T-helper 2 cell (primary cell): ENCODE data around the gene GINS3.

Experiments used
- DNase-seq, 5 experiments: peaks; one replicate each; pipeline versions ENCODE4 v3.0.0 to v3.0.0-alpha.2; 2012 to 2022

The GINS3 gene

GRCh38 chr16:58426966-58427365 lies 34.7 kb downstream of the GINS3 start:
- DNase-seq = no peak

DNA sequence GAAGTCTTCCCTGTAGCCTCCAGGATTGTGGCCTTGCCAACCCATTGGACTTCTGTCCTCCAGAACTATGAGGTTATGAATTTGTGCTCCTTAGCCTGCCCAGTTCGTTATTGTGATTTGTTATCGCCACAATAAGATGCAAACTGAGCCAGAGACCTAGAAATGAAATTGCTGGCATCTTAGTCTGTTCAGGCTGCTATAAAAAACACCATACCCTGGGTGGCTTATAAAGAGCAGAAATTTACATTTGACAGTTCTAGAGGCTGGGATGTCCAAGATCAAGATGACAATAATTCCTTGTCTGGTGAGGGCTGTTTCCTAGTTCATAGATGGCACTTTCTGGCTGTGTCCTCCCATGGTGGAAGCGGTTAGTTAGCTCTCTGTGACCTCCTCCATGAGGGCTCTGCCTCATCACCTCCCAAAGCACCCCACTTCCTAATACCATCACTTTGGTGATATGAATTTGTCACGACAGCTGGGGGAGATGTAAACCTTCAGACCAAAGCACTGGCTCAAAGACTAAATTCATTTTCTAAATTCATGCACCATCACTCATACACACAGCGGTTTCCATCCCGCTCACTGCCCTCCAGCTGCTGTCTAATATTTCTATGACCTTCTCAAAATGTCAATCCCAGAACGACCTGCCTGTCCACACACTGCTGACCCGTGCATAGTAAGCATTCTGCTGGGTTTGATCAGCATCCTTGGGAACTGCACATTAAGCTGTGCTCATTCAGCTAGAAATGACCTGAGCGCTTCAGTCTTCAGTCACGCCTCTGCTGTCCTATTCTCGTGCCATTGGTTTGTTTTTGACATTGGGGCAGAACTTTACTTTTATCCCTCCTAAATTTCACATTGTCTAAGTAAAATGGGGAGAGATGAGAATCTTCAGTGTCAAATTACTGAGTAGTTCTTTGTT lies 36.6 kb downstream of the GINS3 start:
- DNase-seq = no peak

DNA sequence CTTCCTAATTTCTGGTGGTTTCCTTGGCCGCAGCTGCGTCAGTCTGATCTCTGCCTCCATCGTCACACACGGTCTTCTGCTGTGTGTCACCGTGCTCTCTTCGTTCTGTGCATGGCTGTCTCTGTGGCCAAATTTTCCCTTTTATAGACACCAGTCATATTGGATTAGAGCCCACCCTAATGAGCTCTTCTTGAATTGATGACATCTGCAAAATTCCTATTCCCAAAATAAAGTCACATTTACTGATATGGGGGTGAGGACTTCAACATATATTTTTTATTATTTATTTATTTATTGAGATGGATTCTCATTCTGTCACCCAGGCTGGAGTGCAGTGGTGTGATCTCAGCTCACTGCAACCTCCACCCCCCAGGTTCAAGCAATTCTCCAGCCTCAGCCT lies 38.4 kb downstream of the GINS3 start:
- DNase-seq = no peak

DNA sequence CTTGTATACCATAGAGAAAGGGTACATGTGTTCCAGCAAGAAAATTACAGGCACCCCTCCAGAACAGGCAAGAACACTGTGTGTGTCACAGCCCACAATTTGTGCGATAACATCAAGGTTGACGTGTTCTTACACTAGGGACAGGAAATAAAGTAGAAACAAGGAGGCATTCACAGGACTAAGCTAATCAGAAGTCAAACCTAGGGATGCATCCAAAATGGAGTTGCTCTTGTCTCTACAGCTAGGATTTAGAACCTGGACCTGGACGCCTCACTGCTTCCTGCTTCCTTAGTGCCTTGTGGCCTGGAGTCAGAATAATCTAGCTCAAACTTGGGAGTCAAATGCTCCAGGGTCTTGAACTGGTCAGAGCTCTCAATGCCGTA lies 41.3 kb downstream of the GINS3 start:
- peak in 1 of 5 experiments; percentile 71 for DNase-seq

GRCh38 chr16:58435779-58436178 lies 43.5 kb downstream of the GINS3 start:
- no peak for DNase-seq

DNA sequence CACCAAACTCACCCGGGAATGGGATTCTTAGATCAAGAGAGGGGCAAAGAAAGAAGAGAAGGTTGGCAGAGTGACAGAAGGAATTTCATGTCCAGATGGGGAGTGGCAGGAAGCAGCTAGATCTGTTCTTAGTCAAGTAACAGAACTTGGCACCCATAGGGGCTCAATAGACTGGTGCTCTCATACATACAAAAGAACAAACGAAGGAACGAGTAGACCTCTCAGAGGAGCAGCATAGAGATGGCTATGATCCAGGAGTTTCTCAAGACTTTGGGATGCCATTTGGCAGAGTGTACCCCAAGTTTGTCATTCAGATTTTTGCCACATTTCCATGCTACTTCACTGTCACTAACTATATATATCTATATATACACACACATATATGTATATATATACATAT lies 47.9 kb downstream of the GINS3 start:
- DNase-seq = no peak

DNA sequence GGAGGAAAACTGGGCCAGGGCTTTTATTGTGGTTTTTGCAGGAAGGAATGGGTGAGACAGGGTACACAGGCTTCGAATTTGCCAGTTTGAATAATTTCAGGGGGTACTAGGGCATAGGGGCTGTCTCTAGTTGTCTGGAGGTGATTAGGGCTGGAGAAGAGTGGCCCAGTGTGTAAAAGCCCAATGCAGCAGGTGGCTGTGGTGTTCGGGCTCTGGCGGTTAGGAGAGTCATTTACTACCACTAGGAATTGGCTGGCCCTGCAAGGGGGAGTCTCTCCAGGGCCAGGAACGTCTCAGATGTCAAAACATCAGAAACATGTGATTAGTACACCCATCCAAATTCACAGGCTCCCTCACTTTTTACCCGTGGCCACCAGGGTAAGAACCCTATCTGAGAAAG lies 50.3 kb downstream of the GINS3 start:
- no peak for DNase-seq

GRCh38 chr16:58443783-58444182 lies 51.5 kb downstream of the GINS3 start:
- DNase-seq = no peak

DNA sequence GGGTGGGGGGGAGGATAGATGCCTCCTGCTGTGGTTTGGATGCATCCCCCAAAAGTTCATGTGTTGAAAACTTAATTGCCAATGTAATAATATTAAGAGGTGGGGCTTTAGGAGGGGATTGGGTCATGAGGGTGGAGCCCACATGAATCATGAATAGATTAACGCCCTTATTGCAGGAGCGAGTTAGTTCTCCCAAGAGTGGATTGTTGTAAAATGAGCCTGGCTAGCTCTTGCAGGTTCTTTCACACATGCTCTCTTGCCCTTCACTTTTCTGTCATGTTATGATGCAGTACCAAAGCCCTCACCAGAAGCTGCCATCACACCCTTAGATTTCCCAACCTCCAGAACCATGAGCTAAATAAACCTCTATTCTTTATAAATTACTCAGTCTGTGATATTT lies 52.0 kb downstream of the GINS3 start:
- no peak for DNase-seq

DNA sequence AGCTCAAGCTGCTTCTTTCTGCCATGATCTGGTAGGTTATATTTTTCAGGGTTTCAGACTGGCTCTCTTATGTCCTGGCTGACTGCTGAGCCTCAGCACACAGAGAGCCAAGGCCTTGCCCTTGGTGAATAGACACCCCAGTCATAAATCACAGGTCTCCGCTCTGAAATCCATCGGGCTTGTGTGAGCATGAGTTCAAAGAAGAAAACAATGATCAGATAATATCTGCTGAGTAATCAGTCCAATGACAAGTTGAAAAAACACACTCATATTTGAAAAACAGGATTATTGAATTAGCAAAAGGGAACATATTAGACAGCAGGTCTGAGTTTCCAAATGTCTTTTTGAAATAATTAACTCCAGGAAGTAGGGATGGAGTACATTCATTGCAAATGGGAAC lies 56.6 kb downstream of the GINS3 start:
- no peak for DNase-seq

DNA sequence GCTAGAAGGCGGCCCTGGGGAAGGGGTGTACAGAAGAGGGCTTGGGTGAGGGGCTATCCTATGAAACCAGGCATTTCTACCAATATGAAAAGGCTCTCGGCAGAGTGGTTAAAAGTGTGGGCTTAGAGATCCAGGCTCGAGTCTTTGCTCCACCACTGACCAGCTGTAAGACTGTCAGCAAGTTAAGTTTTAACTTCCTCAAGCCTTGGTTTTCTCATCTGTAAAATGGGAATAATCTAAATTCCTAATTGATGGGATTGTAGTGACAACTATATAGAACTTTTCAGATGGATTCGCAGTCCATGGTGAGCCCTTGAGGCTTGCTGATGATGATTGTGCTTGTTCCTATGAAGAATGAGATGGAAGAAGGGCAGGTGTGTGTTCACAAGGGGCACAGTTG lies 57.0 kb downstream of the GINS3 start:
- DNase-seq = no peak

- DNase-seq = peak in 1 of 5 experiments; percentile 52
Observed at GRCh38 chr16:58449768-58450167, 57.5 kb downstream of the GINS3 start.

GRCh38 chr16:58450590-58450989 lies 58.3 kb downstream of the GINS3 start:
- no peak for DNase-seq

GRCh38 chr16:58451265-58451689 lies 59.0 kb downstream of the GINS3 start:
- no peak for DNase-seq

- no peak for DNase-seq
Observed at GRCh38 chr16:58451945-58452401, 59.7 kb downstream of the GINS3 start.

DNA sequence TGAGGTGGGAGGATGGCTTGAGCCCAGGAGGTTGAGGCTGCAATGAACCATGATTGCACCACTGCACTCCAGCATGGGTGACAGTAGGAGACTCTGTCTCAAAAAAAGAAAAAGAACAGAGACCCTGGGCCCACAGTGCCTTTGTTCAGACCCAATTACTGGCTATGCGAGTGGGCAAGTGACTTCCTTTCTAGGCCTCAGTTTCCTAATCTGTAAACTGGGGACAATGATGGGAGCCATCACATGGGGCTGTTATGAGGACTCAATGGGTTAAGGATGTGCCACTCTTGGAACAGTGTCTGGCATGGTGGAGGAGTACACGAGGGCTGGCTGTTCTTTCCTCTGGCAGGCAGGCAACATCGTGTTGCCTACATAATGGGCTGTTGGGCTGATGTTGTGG lies 60.4 kb downstream of the GINS3 start:
- DNase-seq = no peak

GRCh38 chr16:58454178-58454577 lies 61.9 kb downstream of the GINS3 start:
- DNase-seq = no peak

GRCh38 chr16:58454856-58455255 lies 62.6 kb downstream of the GINS3 start:
- DNase-seq = no peak
